ENCODE results near the gene LRRC10B. TPM values are rescaled to one million over a fixed set of nuclear protein-coding genes. Genes with fewer than 3 reads are reported as not detected.

The LRRC10B gene
- total and polyA plus RNA-seq, 4 donors: 0.13 to 2.8 (median 1.1) TPM; not detected in 1

- Histone ChIP-seq H3K36me3 (ENCODE audit: control insufficient read depth in 1 of 2, insufficient read depth in 2 of 2, low read length in 1 of 2) (no peaks in the 10 kb centered on the region), H3K9me3 (ENCODE audit: control insufficient read depth, low read length) (no peaks in the 10 kb centered on the region), H3K4me1 (ENCODE audit: control insufficient read depth in 1 of 2, insufficient read depth in 2 of 2, low read length in 2 of 2) (no peaks in the 10 kb centered on the region), H3K27me3 (ENCODE audit: control insufficient read depth in 1 of 2, insufficient read depth in 2 of 2, low read length in 1 of 2) (no peaks in the 10 kb centered on the region), H3K4me3 (ENCODE audit: low read length in 2 of 2) (no peak overlapping the region), H3K27ac (ENCODE audit: low read depth in 1 of 2, low read length in 2 of 2) (no peak overlapping the region)
- ATAC-seq (ENCODE audit: low FRiP score): no peak
- 78 to 83% methylated on average over 21 of the region's 21 CpGs for WGBS, 2 donors
- DNase-seq: no peak
- intact Hi-C loops (cut with DNase I): no loop called here
These were observed 21.1 kb downstream of the LRRC10B start for GRCh38 chr11:61529537-61530225.

- Histone ChIP-seq H3K27ac (ENCODE audit: low read depth in 1 of 2, low read length in 2 of 2) (no peak overlapping the region), H3K27me3 (ENCODE audit: control insufficient read depth in 1 of 2, insufficient read depth in 2 of 2, low read length in 1 of 2) (no peaks in the 10 kb centered on the region), H3K4me3 (ENCODE audit: low read length in 2 of 2) (no peak overlapping the region), H3K4me1 (ENCODE audit: control insufficient read depth in 1 of 2, insufficient read depth in 2 of 2, low read length in 2 of 2) (no peaks in the 10 kb centered on the region), H3K36me3 (ENCODE audit: control insufficient read depth in 1 of 2, insufficient read depth in 2 of 2, low read length in 1 of 2) (no peaks in the 10 kb centered on the region), H3K9me3 (ENCODE audit: control insufficient read depth, low read length) (no peaks in the 10 kb centered on the region)
- DNase-seq (no peak), ATAC-seq (ENCODE audit: low FRiP score) (no peak)
- 55 to 57% methylated on average over 3 of the region's 3 CpGs for WGBS, 2 donors
- intact Hi-C loops (cut with DNase I): no loop called here
These were observed 22.5 kb downstream of the LRRC10B start for GRCh38 chr11:61531044-61531443.

GRCh38 chr11:61532134-61533038 lies 23.8 kb downstream of the LRRC10B start:
- Histone ChIP-seq H3K4me1 (ENCODE audit: control insufficient read depth in 1 of 2, insufficient read depth in 2 of 2, low read length in 2 of 2) (no peaks in the 10 kb centered on the region), H3K27me3 (ENCODE audit: control insufficient read depth in 1 of 2, insufficient read depth in 2 of 2, low read length in 1 of 2) (no peaks in the 10 kb centered on the region), H3K27ac (ENCODE audit: low read depth in 1 of 2, low read length in 2 of 2) (no peak overlapping the region), H3K4me3 (ENCODE audit: low read length in 2 of 2) (no peak overlapping the region), H3K9me3 (ENCODE audit: control insufficient read depth, low read length) (no peaks in the 10 kb centered on the region), H3K36me3 (ENCODE audit: control insufficient read depth in 1 of 2, insufficient read depth in 2 of 2, low read length in 1 of 2) (no peaks in the 10 kb centered on the region)
- ATAC-seq (ENCODE audit: low FRiP score) (no peak), DNase-seq (no peak)
- WGBS, 2 donors: 77 to 79% methylated on average over 10 of the region's 10 CpGs
- intact Hi-C loops (cut with DNase I): no loop called here

- Histone ChIP-seq H3K4me3 (ENCODE audit: low read length in 2 of 2) (no peak overlapping the region), H3K27ac (ENCODE audit: low read depth in 1 of 2, low read length in 2 of 2) (no peak overlapping the region), H3K36me3 (ENCODE audit: control insufficient read depth in 1 of 2, insufficient read depth in 2 of 2, low read length in 1 of 2) (no peaks in the 10 kb centered on the region), H3K9me3 (ENCODE audit: control insufficient read depth, low read length) (no peaks in the 10 kb centered on the region), H3K4me1 (ENCODE audit: control insufficient read depth in 1 of 2, insufficient read depth in 2 of 2, low read length in 2 of 2) (no peaks in the 10 kb centered on the region), H3K27me3 (ENCODE audit: control insufficient read depth in 1 of 2, insufficient read depth in 2 of 2, low read length in 1 of 2) (no peaks in the 10 kb centered on the region)
- intact Hi-C loops (cut with DNase I): no loop called here
- 86% methylated on average over 16 of the region's 16 CpGs for WGBS, 2 donors
- DNase-seq (no peak), ATAC-seq (ENCODE audit: low FRiP score) (no peak)
These were observed 24.5 kb downstream of the LRRC10B start for GRCh38 chr11:61533039-61533375.

- Histone ChIP-seq H3K27me3 (ENCODE audit: control insufficient read depth in 1 of 2, insufficient read depth in 2 of 2, low read length in 1 of 2) (no peaks in the 10 kb centered on the region), H3K36me3 (ENCODE audit: control insufficient read depth in 1 of 2, insufficient read depth in 2 of 2, low read length in 1 of 2) (no peaks in the 10 kb centered on the region), H3K9me3 (ENCODE audit: control insufficient read depth, low read length) (no peaks in the 10 kb centered on the region), H3K4me3 (ENCODE audit: low read length in 2 of 2) (no peak overlapping the region), H3K4me1 (ENCODE audit: control insufficient read depth in 1 of 2, insufficient read depth in 2 of 2, low read length in 2 of 2) (no peaks in the 10 kb centered on the region), H3K27ac (ENCODE audit: low read depth in 1 of 2, low read length in 2 of 2) (no peak overlapping the region)
- intact Hi-C loops (cut with DNase I): no loop called here
- DNase-seq (no peak), ATAC-seq (ENCODE audit: low FRiP score) (no peak)
- WGBS, 2 donors: 73 to 78% methylated on average over 8 of the region's 8 CpGs
These were observed 24.9 kb downstream of the LRRC10B start for GRCh38 chr11:61533401-61533800.

- ATAC-seq (ENCODE audit: low FRiP score): no peak
- Histone ChIP-seq H3K9me3 (ENCODE audit: control insufficient read depth, low read length) (no peaks in the 10 kb centered on the region), H3K27me3 (ENCODE audit: control insufficient read depth in 1 of 2, insufficient read depth in 2 of 2, low read length in 1 of 2) (no peaks in the 10 kb centered on the region), H3K36me3 (ENCODE audit: control insufficient read depth in 1 of 2, insufficient read depth in 2 of 2, low read length in 1 of 2) (no peaks in the 10 kb centered on the region), H3K4me1 (ENCODE audit: control insufficient read depth in 1 of 2, insufficient read depth in 2 of 2, low read length in 2 of 2) (no peaks in the 10 kb centered on the region), H3K27ac (ENCODE audit: low read depth in 1 of 2, low read length in 2 of 2) (no peak overlapping the region), H3K4me3 (ENCODE audit: low read length in 2 of 2) (no peak overlapping the region)
- no peak for DNase-seq
- intact Hi-C loops (cut with DNase I): no loop called here
- WGBS, 2 donors: 80 to 85% methylated on average over 36 of the region's 36 CpGs
These were observed 25.7 kb downstream of the LRRC10B start for GRCh38 chr11:61534025-61534932.

- intact Hi-C loops (cut with DNase I): no loop called here
These were observed 26.6 kb downstream of the LRRC10B start for GRCh38 chr11:61534933-61535839.

More at GRCh38 chr11:61534933-61535839, 26.6 kb downstream of the LRRC10B start:
- WGBS, 2 donors: 47 to 57% methylated on average over 32 of the region's 32 CpGs
- no peaks in the 10 kb centered on the region for H3K27me3 ChIP-seq (ENCODE audit: control insufficient read depth in 1 of 2, insufficient read depth in 2 of 2, low read length in 1 of 2)
- no peak overlapping the region for H3K4me3 ChIP-seq (ENCODE audit: low read length in 2 of 2)
- DNase-seq: no peak
- no peaks in the 10 kb centered on the region for H3K9me3 ChIP-seq (ENCODE audit: control insufficient read depth, low read length)
- no peak overlapping the region for H3K27ac ChIP-seq (ENCODE audit: low read depth in 1 of 2, low read length in 2 of 2)
- no peaks in the 10 kb centered on the region for H3K4me1 ChIP-seq (ENCODE audit: control insufficient read depth in 1 of 2, insufficient read depth in 2 of 2, low read length in 2 of 2)
- no peaks in the 10 kb centered on the region for H3K36me3 ChIP-seq (ENCODE audit: control insufficient read depth in 1 of 2, insufficient read depth in 2 of 2, low read length in 1 of 2)
- no peak for ATAC-seq (ENCODE audit: low FRiP score)
